Right ventricle myocardium inferior (tissue), 1 donor: ENCODE results near the gene MYD88. TPM values are rescaled to one million over a fixed set of nuclear protein-coding genes. Genes with fewer than 3 reads are reported as not detected.

Source experiments
- ATAC-seq: fragments of 200-7000 bp; cut with Tn5 transposase; one replicate; pipeline ENCODE4 v1.9.1; 2020; ENCODE audit warnings: mild to moderate bottlenecking, moderate library complexity
- DNase-seq: peaks from one replicate; pipeline ENCODE4 v3.0.0; 2021; ENCODE audit errors: missing footprints
- intact Hi-C: fragments of 100-400 bp; cut with DNase I; formaldehyde crosslinking; loops from one replicate; pipeline ENCODE4 v1.11.0; 2022
- total RNA-seq: library from RNA; stranded (reverse); fragmentation: NEBNext Ultra II Directional; extraction: Animal tissue kit (Norgen Biotek cat#: 25700); gene quantifications from one replicate; pipeline ENCODE4 v1.2.1, GENCODE V29; 2021
- donor health status: DM: no; HTN: yes; CAD: no; lungs with severe emphysema.

The MYD88 gene
- total RNA-seq, 1 donor from 2014 or later: 8.8 TPM

GRCh38 chr3:38120693-38121450 lies 17.6 kb upstream of the MYD88 start:
- peak; percentile 30 for DNase-seq
- intact Hi-C loops: no loop called here
- no peak for ATAC-seq

GRCh38 chr3:38121451-38121831 lies 17.0 kb upstream of the MYD88 start:
- intact Hi-C loops: no loop called here
- no peak for ATAC-seq

GRCh38 chr3:38121832-38122461 lies 16.5 kb upstream of the MYD88 start:
- DNase-seq (peak; percentile 60), ATAC-seq (no peak)
- intact Hi-C loops: no loop called here

More at GRCh38 chr3:38121451-38121831, 17.0 kb upstream of the MYD88 start:
- DNase-seq: peak; percentile 61

- intact Hi-C loops: no loop called here
- peak; percentile 28 for DNase-seq
Observed at GRCh38 chr3:38122712-38123290, 15.7 kb upstream of the MYD88 start.

GRCh38 chr3:38124324-38125122 lies 13.9 kb upstream of the MYD88 start:
- ATAC-seq: no peak
- DNase-seq: peak; percentile 27

More at GRCh38 chr3:38122712-38123290, 15.7 kb upstream of the MYD88 start:
- no peak for ATAC-seq

GRCh38 chr3:38125305-38126120 lies 12.9 kb upstream of the MYD88 start:
- ATAC-seq: no peak
- intact Hi-C loops: loop anchor here (5.0 kb wide), 1 partner anchor 112 kb away; no protein-coding TSS in a partner anchor
- peak; percentile 49 for DNase-seq

More at GRCh38 chr3:38124324-38125122, 13.9 kb upstream of the MYD88 start:
- intact Hi-C loops: loop anchor here (5.0 kb wide), 1 partner anchor 113 kb away; no protein-coding TSS in a partner anchor

- DNase-seq: peak; percentile 3
- no peak for ATAC-seq
- intact Hi-C loops: loop anchor here (5.0 kb wide), 1 partner anchor 111 kb away; no protein-coding TSS in a partner anchor
Observed at GRCh38 chr3:38126121-38126892, 12.2 kb upstream of the MYD88 start.

GRCh38 chr3:38127611-38128302 lies 10.7 kb upstream of the MYD88 start:
- intact Hi-C loops: loop anchor here (5.0 kb wide), 1 partner anchor 110 kb away; no protein-coding TSS in a partner anchor
- peak; percentile 53 for ATAC-seq
- DNase-seq: peak; percentile 26

GRCh38 chr3:38128303-38128655 lies 10.2 kb upstream of the MYD88 start:
- intact Hi-C loops: loop anchor here (5.0 kb wide), 1 partner anchor 109 kb away; no protein-coding TSS in a partner anchor
- no peak for DNase-seq
- no peak for ATAC-seq

GRCh38 chr3:38129058-38129457 lies 9.4 kb upstream of the MYD88 start:
- intact Hi-C loops: loop anchor here (5.0 kb wide), 1 partner anchor 108 kb away; no protein-coding TSS in a partner anchor
- peak; percentile 2 for DNase-seq
- ATAC-seq: no peak

GRCh38 chr3:38130631-38131065 lies 7.8 kb upstream of the MYD88 start:
- DNase-seq: peak; percentile 66
- intact Hi-C loops: loop anchor here (10.0 kb wide), 1 partner anchor 324 kb away; the partner anchor contains the start of gene ACVR2B
- ATAC-seq: no peak

- intact Hi-C loops: loop anchor here (10.0 kb wide), 1 partner anchor 323 kb away; the partner anchor contains the start of gene ACVR2B
- ATAC-seq (no peak), DNase-seq (peak; percentile 57)
Observed at GRCh38 chr3:38131621-38132369, 6.7 kb upstream of the MYD88 start.

GRCh38 chr3:38133209-38133556 lies 5.3 kb upstream of the MYD88 start:
- ATAC-seq (no peak), DNase-seq (no peak)
- intact Hi-C loops: loop anchor here (10.0 kb wide), 1 partner anchor 322 kb away; the partner anchor contains the start of gene ACVR2B

- peak; percentile 1 for DNase-seq
- no peak for ATAC-seq
- intact Hi-C loops: loop anchor here (10.0 kb wide), 1 partner anchor 321 kb away; the partner anchor contains the start of gene ACVR2B
Observed at GRCh38 chr3:38133557-38134405, 4.7 kb upstream of the MYD88 start.
